NCI-H345 treated with DMSO at 0.1 percent for 48 hours (cell line): ENCODE data around the gene RBFOX1.

Experiments
- DNase-seq: peaks from one replicate; lab custom pipeline; 2025; ENCODE audit not compliant: unreplicated experiment; lab: John Stamatoyannopoulos, UW

Gene RBFOX1

DNA sequence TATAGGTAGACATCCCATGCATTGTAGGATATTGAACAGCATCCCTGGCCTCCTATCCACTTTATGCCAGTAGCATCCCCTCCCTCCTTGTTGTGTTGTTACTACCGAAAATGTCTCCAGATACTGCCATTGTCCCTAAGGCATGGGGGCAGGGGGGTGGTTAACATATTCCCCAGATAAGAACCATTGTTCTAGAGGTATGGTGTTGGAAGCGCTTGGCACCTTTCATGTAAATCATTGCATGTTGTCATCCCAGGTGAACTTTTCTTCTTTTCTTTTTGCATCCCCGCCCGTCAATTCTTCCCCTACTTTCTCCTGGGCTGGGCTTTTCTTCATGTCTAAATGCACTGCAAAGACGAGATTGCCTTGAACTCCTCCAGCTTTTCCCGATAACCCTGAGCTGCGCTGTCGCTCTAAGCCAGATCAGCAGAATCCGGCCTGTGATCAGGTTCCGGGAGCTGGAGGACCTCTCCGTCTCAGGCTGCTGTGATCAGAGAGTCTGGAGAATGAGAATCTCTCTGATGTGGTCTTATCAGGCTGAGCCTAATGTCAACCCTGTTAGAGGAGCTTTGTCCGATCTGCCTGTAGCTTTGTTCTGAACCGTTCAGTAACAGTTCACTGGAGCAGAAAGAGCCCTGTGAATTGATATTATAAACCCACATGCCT is 76.2 kb downstream of the RBFOX1 start:
- no peak for DNase-seq

DNA sequence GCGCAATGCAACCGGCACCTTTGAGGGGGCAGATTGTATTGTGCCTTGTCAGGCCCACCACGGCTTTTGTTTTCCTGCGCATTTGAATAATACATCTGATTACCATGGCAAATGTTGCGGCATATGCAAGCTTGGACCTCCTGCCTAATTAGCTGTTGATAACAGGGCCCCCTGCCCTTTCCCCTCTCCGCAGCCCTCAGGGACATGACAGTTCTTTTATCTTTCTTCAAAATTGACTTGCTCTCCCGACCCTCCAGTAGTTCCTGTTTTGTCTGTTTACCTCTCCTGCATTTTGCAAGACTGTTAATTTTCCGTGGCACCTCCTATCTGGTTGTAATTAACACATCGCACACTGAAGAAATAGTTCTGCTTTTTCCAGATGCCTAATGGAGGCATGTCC is 86.8 kb downstream of the RBFOX1 start:
- DNase-seq = no peak

DNA sequence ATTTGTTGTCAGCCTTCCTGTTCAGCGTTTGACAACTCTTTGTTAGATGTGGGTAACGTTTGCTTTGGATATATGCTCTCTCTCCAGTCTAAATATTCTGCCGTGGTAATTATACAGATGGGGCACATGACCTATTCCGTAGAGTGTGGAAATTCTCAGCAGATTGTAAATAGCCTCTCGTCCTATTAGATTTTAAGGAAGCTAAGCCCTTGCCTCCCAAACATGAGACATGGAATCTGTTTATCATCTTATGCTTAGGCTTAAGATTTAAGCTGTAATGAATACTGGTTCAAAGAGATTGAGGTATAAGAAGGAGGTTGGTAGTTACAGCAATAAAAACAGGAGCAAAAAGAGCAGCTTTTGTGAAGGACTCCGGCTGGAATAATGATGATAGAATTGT is 87.4 kb downstream of the RBFOX1 start:
- no peak for DNase-seq

DNA sequence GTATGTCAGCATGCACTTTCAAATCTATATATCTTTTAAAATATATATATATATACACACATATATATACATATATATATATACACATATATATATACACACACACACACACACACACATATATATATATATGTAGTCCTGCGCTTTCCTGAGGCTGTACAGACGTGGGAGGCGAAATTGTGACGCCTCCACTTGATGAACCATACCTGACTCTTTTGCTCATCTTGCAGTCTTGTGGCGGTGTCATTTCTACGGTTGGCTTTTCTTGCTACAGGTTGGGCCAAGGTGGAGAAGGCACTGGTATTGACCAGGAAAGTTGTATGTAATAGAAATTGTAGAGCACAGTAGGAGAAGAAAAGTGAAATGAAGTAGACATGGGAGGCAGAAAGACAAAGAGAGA is 88.2 kb downstream of the RBFOX1 start:
- no peak for DNase-seq

DNA sequence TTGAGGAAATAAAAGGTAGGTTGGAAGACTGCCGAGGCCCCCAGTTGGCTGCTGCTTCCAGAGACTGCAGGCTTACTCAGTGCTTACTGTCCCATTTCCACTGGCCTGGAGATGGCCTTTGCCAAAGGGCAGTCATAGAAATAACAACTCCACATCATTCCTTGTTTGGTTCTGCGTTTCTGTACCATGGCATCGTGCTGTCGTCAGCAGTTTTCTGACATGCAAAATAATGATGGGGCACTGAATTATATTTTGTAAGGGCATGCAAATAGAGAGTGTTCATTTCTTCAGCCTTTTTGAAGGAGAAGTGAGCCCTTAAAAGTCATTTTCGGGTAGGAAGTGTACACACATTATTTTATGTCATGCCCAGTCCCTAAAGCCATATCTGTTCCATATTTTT is 88.9 kb downstream of the RBFOX1 start:
- no peak for DNase-seq

DNA sequence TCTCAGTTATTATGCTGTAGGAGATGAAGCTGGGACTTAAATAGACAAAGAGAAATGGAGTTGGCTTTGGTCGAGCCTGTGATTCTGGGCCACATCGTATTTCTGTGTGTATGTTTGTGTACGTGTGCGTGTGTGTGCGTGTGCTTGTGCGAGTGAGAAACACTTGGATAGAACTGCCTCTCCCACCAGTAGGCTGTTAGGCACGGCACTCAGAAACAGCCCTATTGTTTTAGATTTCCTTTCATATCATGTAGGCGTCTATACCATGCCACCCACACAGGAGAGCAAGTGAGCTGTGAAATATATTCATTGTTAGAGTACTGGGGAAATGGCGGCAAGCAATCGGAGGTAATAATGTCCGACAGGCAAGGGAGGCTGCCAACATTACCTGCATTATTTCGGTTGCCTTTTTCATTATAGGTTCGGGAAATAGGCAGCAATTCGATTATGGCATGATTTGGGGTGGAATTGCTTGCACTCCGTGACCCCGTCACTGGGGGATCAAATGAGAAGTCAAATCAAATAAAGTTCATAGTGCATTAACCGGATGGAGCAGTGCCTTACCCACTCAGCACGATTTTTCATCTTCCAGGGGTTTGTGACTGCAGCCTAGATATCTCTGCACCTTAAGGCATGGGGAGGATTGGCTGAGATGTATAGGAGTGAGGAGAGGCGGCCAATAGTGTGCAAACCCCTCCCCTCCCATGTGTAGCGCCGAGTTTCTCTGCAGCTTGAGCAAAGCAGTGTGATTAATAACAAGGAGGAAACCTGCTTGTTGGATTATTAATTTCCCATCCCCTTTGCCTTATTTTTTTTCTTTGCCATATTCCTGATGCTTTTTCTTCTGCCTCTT is 89.6 kb downstream of the RBFOX1 start:
- DNase-seq = no peak

DNA sequence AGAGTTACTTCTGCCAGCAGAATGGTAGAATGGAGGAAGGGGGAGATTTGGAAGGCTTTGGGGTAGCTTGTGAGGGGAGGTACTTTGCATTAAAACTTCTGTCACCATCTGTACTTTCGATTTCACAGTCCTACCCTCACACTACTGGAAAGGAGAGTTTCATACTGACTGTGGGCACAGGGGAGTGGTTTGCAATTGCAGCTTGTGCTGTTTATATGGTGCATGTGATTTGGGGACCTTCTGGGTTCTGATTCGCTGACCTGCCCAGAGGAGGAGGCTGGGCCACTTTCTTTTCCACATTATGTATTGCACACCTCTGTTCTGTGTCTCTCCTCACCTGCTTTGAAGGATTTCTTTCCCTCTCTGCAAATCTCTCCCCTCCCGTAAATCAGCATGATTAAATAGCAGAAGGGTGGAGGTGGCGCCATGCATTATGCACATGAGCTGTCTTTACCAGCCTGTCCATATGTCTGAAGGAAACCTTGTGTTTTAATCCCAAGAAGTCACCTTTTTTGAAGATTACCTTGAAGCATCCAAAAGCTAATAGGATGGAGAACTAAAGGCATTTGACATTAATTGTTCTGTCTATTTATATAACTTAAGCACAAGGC is 90.9 kb downstream of the RBFOX1 start:
- no peak for DNase-seq

DNA sequence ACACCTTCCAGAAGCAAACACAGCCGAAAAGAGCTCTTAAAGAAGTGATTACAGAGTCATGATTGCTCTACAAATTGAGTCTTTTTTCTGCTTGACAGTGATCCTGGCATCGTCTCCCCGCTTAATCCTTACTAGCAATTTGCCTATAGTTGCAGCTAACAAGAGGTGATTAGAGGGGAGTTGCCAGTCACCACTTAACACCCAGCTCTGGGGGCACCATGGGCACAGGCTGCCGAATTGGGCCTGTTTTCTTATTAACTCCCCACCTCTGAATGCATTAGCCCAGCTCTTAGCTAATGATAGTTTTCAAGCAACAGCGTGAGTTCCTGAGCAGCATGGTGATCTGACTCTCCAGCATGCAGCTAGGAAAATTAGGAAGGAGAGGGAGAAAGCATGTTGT is 93.5 kb downstream of the RBFOX1 start:
- no peak for DNase-seq

DNA sequence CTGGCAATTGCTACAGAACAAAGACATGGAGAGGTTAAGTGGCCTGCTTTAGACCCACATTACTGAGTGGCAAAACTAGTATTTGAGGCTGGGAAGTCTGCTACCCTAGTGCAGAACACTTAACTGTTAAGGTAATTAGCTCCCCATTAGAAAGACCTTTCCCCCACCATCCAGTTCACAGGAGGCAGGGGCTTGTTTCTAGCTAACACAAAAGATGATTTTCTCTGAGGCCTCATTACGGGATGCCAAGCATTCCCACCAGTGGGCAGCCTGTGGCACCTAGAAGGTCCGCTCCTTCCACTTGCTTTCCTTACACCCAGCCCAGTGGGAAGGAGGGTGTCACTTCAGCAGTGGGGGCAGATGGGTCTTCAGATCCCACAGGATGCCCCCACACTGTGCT is 99.1 kb downstream of the RBFOX1 start:
- no peak for DNase-seq

DNA sequence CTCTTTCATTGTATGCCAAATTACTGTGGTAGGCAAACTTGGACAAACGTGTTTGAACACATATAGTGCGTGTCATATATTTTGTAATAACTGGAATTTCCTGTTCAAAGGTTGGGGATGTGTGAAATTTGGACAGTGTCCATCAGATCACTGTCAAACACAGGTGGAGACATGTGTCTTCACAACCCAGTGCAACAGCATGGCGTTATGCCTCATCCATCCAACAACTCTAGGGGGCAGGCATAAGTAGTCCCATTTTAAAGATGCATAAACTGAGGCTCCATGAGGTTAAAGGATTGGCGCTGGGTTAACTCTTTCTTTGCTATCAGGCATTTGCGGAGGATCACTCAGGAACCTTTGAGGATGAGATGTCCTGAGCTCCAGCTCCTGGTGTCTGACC is 103.7 kb downstream of the RBFOX1 start:
- no peak for DNase-seq

DNA sequence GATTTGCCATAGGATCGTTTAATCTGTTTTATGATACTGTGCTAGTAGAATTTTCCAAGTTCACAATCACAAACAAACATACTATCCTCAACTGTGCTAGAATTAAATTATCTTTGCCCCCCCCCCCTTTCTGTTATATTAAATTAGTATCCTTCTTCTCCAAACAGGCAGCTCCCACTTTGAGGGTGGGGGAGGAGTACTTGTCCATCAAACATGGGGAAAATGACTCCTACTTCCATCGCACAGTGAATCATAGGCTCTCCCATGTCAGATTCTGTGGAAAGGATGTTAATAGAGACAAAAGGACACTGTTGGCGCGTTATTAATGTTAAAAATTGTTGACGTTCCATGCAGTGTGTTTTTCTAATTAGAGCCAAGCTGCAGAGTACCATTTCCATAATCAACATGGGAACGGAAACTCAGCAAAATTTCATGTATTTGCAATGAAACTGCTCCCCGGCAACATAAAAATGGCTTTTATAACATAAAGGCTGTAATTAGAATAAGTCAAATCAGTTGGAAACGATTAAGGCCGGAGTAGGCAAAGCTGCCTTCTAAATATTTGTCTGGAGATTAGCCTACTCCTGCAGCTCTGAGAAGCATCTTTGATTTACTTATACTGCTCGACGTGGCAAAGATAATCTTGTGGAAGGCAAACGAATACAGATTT is 104.6 kb downstream of the RBFOX1 start:
- DNase-seq = no peak

DNA sequence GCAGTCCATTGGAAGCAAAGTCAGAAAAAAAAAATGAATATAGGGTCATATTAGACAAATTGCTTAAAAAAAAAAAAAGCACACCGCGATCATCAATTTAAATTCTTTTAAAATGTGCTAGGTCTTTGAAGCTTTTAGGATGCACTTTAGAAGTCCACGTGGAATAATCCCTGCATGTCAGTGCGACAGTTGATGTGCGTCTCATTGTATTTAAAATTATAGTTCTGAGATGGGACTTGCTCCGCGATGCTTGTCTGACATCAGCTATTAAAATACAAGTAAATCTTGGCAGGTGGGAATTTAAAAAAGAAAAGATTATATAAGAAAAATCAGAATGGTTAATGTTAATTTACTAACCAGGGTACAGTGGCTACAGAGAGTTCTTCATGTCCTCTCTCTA is 105.2 kb downstream of the RBFOX1 start:
- DNase-seq = no peak

DNA sequence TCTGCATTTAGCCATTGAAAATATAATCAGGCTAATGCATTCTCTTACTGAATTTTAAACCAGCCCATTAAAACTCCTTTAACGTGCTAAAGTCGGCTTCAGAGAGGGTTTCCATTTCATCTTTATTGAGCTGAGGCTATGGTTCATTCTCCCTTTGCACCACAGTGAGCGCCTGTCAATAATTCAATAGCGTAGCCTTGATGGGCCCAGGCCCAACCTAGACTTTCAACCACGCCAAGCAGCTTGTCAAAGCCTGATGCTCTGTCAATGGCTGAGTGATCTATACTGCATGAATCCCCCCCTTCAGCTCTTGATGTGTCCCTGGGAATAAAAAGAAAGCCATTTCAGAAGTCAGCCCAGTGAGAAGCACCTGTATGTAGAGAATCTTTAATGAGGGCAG is 106.0 kb downstream of the RBFOX1 start:
- DNase-seq = no peak

DNA sequence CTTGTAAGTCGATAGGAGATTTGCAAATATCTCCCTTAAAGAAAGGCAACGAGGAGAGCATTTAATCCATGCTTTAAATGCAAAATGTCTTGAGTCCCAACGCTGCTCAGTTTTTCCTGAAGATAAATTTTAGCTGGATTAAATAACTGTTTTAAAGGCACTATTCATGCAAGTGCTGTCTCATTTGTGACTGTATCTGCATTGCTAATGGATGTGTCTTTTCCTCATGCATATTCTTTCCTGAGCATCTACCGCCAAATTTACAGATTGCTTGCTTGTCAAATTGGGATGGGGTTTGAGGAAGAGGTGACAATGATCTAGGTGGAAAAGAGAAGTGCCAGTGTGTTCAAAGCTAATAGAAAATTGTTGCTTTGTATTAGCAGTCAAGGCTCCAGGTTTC is 106.9 kb downstream of the RBFOX1 start:
- no peak for DNase-seq

DNA sequence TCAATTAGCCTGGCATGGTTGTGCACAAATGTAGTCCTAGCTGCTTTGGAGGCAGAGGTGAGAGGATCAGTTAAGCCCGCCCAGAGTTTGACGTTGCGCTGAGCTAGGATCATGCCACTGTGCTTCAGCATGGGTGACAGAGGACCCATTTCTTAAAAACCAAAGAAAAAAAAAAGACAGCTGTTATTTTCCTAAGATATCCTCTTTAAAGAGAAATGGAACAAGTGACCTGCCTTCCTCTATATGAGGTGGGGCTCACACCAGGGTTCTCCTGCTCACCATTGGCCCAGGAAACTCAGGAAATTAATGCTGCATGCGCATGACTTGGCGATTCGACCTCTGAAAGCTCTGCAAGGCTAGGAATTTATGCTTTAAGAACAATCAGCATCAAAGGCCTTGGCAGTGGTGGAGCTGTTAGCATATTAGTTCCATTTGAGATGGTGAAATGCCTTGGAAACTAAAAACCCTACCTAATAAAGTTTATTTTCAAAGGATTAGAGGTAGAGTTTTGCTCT is 108.3 kb downstream of the RBFOX1 start:
- DNase-seq = no peak

DNA sequence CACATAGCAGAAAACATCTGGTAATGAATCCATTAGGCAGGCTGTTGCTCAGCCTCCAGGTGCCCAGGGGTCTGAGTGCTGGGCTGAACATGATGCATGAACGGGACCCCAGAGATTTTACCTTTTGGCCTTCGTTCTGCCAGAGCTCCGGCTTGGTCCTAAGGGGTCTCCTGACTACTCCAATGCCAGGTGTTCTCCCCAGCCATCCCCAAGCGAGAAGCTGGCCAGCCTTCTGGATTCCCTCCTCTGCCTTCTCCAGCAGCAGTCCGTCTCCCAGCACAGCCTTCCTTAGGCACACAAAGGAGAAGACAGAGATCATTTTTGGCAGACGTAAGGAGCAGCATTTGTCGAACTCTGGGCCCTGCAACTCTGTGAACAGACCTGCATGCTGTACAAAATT is 109.4 kb downstream of the RBFOX1 start:
- no peak for DNase-seq

DNA sequence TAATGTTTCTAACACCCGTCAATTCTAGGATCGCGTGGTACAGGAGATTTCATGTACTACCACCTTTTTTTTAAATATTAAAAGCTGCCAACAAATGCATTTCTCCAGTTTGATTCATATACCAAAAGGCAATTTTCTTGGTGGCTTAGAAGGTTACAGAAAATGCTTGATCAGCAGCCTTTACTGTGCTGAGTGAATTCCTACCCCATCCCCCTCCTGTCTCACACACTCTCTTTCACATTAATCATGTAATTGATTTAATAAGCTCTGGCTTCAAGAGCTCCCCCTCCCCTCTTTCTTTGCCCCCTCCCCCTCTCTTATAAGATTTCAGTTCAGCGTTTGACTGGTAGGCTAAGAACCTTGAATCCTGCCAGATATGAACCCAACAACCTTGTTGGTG is 110.5 kb downstream of the RBFOX1 start:
- no peak for DNase-seq

DNA sequence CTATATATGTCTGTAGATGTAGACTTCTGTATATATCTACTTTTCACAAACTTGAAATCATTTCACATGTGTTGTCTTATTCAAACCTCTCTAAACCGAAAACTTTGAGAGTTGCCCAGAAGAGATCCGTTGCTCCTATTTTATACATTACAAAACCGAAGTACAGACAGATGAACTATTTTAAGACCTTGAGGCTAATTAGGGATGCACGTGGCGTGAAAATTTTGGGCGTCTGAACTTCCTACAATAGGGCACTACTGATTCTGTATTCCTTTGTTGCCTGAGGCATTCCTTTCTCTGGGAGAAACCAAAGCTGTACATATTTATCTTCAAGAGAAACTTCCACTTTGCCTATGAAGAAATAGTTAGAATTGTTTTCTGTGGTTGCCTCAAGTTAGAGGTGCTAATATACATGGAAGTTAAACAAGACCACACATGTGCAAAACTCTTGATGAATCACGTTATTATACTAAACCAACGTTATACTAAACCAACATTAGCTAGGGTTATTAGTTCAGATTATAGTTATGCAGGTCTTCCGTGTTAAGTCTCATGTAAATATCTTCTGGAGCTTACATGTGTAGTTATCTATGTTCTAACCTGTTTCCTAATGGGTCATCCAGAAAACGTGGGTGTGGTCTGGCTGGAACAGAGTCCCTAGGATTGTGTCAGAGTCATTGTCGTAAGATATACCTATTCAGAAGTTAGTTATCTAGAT is 111.2 kb downstream of the RBFOX1 start:
- DNase-seq = no peak

DNA sequence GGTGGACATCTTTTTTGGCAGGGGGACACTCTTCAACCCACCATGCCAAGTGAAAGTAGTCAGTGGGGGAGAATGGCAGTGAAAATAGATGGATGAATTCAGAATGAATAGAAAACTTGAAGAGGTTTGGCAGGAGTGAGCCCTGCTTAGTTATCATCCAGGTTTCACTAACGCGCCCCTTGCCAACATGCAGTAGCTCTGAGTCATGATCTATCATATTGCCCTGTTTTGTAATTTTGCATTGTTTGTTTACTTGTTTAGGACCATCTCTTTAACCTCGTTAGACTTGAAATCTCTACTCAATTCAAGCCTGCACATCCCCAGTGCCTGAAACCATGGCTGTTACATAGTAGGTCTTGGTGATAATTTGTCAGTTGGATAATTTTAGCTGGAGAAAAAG is 116.7 kb downstream of the RBFOX1 start:
- DNase-seq = no peak

DNA sequence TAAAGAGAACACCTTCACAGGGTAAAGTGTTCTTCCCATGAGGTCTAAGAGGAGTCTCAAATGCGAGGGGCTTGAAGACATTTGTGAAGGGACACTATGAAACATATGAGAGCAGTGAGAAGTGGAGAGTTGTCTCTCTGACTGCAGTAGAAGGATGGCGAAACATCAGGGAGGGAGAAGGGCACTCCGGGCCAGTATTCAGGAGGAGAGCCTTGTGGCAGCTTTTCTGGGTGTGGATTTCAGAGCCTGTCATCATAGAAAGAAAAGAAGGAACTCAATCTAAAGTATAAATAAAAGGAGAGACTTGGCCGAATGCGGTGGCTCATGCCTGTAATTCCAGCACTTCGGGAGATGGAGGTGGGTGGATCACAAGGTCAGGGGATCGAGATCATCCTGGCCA is 117.2 kb downstream of the RBFOX1 start:
- no peak for DNase-seq

DNA sequence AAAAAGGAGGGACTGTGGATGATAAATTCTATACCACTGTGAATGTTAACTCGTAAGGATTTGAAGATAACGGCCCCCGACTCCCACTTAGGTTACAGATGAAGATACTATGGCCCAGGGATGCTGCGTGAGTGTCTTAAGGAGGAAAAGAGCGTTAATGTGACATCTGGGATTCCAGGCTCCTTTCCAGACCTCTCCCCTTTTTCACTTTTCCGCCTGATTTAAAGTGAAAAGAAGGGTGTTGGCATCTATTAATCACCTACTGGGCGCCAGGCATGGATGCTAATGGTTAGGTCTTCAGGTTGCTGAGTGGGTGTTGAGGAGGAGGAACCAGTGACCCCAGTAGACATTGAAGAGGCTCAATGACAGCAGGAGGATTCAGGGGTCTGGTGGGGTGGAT is 117.8 kb downstream of the RBFOX1 start:
- no peak for DNase-seq
